GM18861 (cell line): ENCODE measurements around the gene HS2ST1.
"Not testable (repeated sequence)": the region's sequence is repeated elsewhere in the genome, so short reads cannot be mapped to it uniquely, and the experiment has no call there.

Source experiments
- ATAC-seq: cut with Tn5 transposase; IDR thresholded peaks from one replicate; pipeline ENCODE4 v1.9.1; 2021; ENCODE audit not compliant: unreplicated experiment

Gene HS2ST1

GRCh38 chr1:86914601-86914997 is at the start of gene HS2ST1:
Gene HS2ST1, plus strand, starts transcription at chr1:86914635.
- no peak for ATAC-seq

GRCh38 chr1:86865973-86866637 is 48.3 kb upstream of the HS2ST1 start:
- ATAC-seq = peak; percentile 73

- no peak for ATAC-seq
Measured at GRCh38 chr1:86866665-86867064, 47.8 kb upstream of the HS2ST1 start.

GRCh38 chr1:86867278-86867677 is 47.2 kb upstream of the HS2ST1 start:
- not testable (repeated sequence) for ATAC-seq

- ATAC-seq = no peak
Measured at GRCh38 chr1:86868477-86868876, 46.0 kb upstream of the HS2ST1 start.

GRCh38 chr1:86871001-86871400 is 43.4 kb upstream of the HS2ST1 start:
- ATAC-seq = no peak

- no peak for ATAC-seq
Measured at GRCh38 chr1:86872086-86872485, 42.3 kb upstream of the HS2ST1 start.

GRCh38 chr1:86875722-86876121 is 38.7 kb upstream of the HS2ST1 start:
- no peak for ATAC-seq

- ATAC-seq = no peak
Measured at GRCh38 chr1:86887479-86888162, 26.8 kb upstream of the HS2ST1 start.

- no peak for ATAC-seq
Measured at GRCh38 chr1:86888327-86888726, 26.1 kb upstream of the HS2ST1 start.

GRCh38 chr1:86899401-86899800 is 15.0 kb upstream of the HS2ST1 start:
- ATAC-seq = not testable (repeated sequence)

- ATAC-seq = no peak
Measured at GRCh38 chr1:86905875-86906274, 8.6 kb upstream of the HS2ST1 start.

GRCh38 chr1:86906419-86906818 is 8.0 kb upstream of the HS2ST1 start:
- ATAC-seq = no peak

- ATAC-seq = no peak
Measured at GRCh38 chr1:86912281-86912900, 2.0 kb upstream of the HS2ST1 start.

GRCh38 chr1:86913399-86913895 is 988 bp upstream of the HS2ST1 start:
- ATAC-seq = no peak

GRCh38 chr1:86913896-86914600 is 387 bp upstream of the HS2ST1 start, which contains the start of gene SELENOF:
Gene SELENOF, minus strand, starts transcription at chr1:86914126. Its CDS starts 15 bp downstream, at chr1:86914111.
- peak; percentile 83 for ATAC-seq

- no peak for ATAC-seq
Measured at GRCh38 chr1:86914998-86915736, 732 bp downstream of the HS2ST1 start.

GRCh38 chr1:86915737-86916235 is 1.4 kb downstream of the HS2ST1 start:
- no peak for ATAC-seq

GRCh38 chr1:86916752-86917151 is 2.3 kb downstream of the HS2ST1 start:
- ATAC-seq = no peak

- no peak for ATAC-seq
Measured at GRCh38 chr1:86922445-86922844, 8.0 kb downstream of the HS2ST1 start.
